Stimulated activated CD8-positive, alpha-beta memory T cell treated with anti-CD3 and anti-CD28 coated beads, Interleukin-2, amount 100 ng/mL, for 1 hour (primary cell): Measurements from ENCODE around the gene OR2T35.

Experiments used
- DNase-seq, 2 donors: peaks; one replicate each; pipeline ENCODE4 v3.0.0-alpha.2; 2020; ENCODE audit warnings: low read depth in 2 of 2

OR2T35 gene

GRCh38 chr1:248625971-248626370 is 19.1 kb downstream of the OR2T35 start:
- no peak for DNase-seq

GRCh38 chr1:248625166-248625565 is 19.9 kb downstream of the OR2T35 start:
- no peak for DNase-seq

GRCh38 chr1:248622570-248623001 is 22.5 kb downstream of the OR2T35 start:
- DNase-seq: no peak

- no peak for DNase-seq
Observed at GRCh38 chr1:248621770-248622169, 23.3 kb downstream of the OR2T35 start.

GRCh38 chr1:248618878-248619277 is 26.2 kb downstream of the OR2T35 start:
- DNase-seq: peak in 1 of 2 donors; percentile 5

- no peak for DNase-seq
Observed at GRCh38 chr1:248618119-248618518, 27.0 kb downstream of the OR2T35 start.

- no peak for DNase-seq
Observed at GRCh38 chr1:248613742-248614141, 31.3 kb downstream of the OR2T35 start.

- no peak for DNase-seq
Observed at GRCh38 chr1:248611883-248612414, 33.1 kb downstream of the OR2T35 start.

GRCh38 chr1:248610301-248610700 is 34.8 kb downstream of the OR2T35 start:
- DNase-seq: no peak

- DNase-seq: no peak
Observed at GRCh38 chr1:248599396-248599795, 45.7 kb downstream of the OR2T35 start.

GRCh38 chr1:248597589-248597988 is 47.5 kb downstream of the OR2T35 start, which contains the start of gene OR2T10:
OR2T10 (minus strand) TSS chr1:248597700; CDS start chr1:248593768, 3,932 bp downstream.
- DNase-seq: no peak

GRCh38 chr1:248596615-248597014 is 48.5 kb downstream of the OR2T35 start:
- DNase-seq: no peak

- no peak for DNase-seq
Observed at GRCh38 chr1:248593226-248593625, 51.9 kb downstream of the OR2T35 start.

- DNase-seq: no peak
Observed at GRCh38 chr1:248592655-248593054, 52.4 kb downstream of the OR2T35 start.

GRCh38 chr1:248590055-248590454 is 55.0 kb downstream of the OR2T35 start:
- no peak for DNase-seq

- DNase-seq: no peak
Observed at GRCh38 chr1:248589334-248589733, 55.7 kb downstream of the OR2T35 start.
